Neural progenitor cell (in vitro differentiated cells): Measurements from ENCODE around the gene C17orf50. TPM values are rescaled to one million over a fixed set of nuclear protein-coding genes. Genes with fewer than 3 reads are reported as not detected.

Experiments used
- DNase-seq: peaks from one replicate; pipeline ENCODE4 v3.0.0-alpha.2; 2016; ENCODE audit warnings: low spot score
- H2AFZ ChIP-seq: fragments of 200-600 bp; sonication (generic); replicated peaks from 2 replicates; pipeline ENCODE4 v1.6.1; 2016; ENCODE audit warnings: antibody characterized with exemption
- H3F3A ChIP-seq: fragments of 200-600 bp; sonication (generic); 2 replicates; pipeline ENCODE4 v1.6.1; 2016; ENCODE audit warnings: antibody characterized with exemption, low read depth
- H3K27ac ChIP-seq: fragments of 200-600 bp; sonication (generic); 2 replicates; pipeline ENCODE4 v1.5.1; 2016; ENCODE audit warnings: mild to moderate bottlenecking
- H3K27me3 ChIP-seq: fragments of 200-600 bp; sonication (generic); 2 replicates; pipeline ENCODE4 v1.6.1; 2016; ENCODE audit warnings: mild to moderate bottlenecking, moderate library complexity
- H3K36me3 ChIP-seq: fragments of 200-600 bp; sonication (generic); 2 replicates; pipeline ENCODE4 v1.5.1; 2016
- H3K4me1 ChIP-seq: fragments of 200-600 bp; sonication (generic); 2 replicates; pipeline ENCODE4 v1.6.1; 2016; ENCODE audit warnings: mixed run types
- H3K4me2 ChIP-seq: fragments of 200-600 bp; sonication (generic); 2 replicates; pipeline ENCODE4 v1.6.1; 2016
- H3K4me3 ChIP-seq: fragments of 200-600 bp; sonication (generic); 2 replicates; pipeline ENCODE4 v1.5.1; 2016
- H3K79me2 ChIP-seq: fragments of 200-600 bp; sonication (generic); 2 replicates; pipeline ENCODE4 v1.6.1; 2016; ENCODE audit warnings: low read depth
- H3K9ac ChIP-seq: fragments of 200-600 bp; sonication (generic); 2 replicates; pipeline ENCODE4 v1.6.1; 2016
- H3K9me3 ChIP-seq: fragments of 200-600 bp; sonication (generic); 2 replicates; pipeline ENCODE4 v1.5.1; 2016; ENCODE audit warnings: low read depth
- H4K20me1 ChIP-seq: fragments of 200-600 bp; sonication (generic); 2 replicates; pipeline ENCODE4 v1.6.1; 2016; ENCODE audit warnings: low read depth
- H3K27ac Mint-ChIP-seq: 3 replicates; pipeline ENCODE4 v1.8.0; 2021; ENCODE audit warnings: mixed read lengths
- H3K27me3 Mint-ChIP-seq: 2 replicates; pipeline ENCODE4 v1.8.0; 2022; ENCODE audit warnings: low read depth, mild to moderate bottlenecking, inconsistent platforms, moderate library complexity, mixed read lengths; ENCODE audit not compliant: insufficient read depth
- H3K36me3 Mint-ChIP-seq: 3 replicates; pipeline ENCODE4 v1.8.0; 2021; ENCODE audit warnings: mixed read lengths
- H3K4me1 Mint-ChIP-seq: 3 replicates; pipeline ENCODE4 v1.8.0; 2021; ENCODE audit warnings: mixed read lengths
- H3K4me3 Mint-ChIP-seq: 3 replicates; pipeline ENCODE4 v1.8.0; 2021; ENCODE audit warnings: mild to moderate bottlenecking, moderate library complexity, mixed read lengths
- H3K9me3 Mint-ChIP-seq: 3 replicates; pipeline ENCODE4 v1.8.0; 2020; ENCODE audit warnings: mixed read lengths
- CTCF ChIP-seq: fragments of 200-600 bp; sonication (generic); IDR thresholded peaks from 2 replicates; pipeline ENCODE4 v1.5.1; 2017; ENCODE audit warnings: antibody characterized with exemption, mild to moderate bottlenecking
- EZH2 ChIP-seq: fragments of 200-600 bp; sonication (generic); IDR thresholded peaks from 2 replicates; pipeline ENCODE4 v1.6.1; 2017; ENCODE audit warnings: antibody characterized with exemption, mild to moderate bottlenecking, moderate library complexity
- EZH2phosphoT487 ChIP-seq: fragments of 200-600 bp; sonication (generic); IDR thresholded peaks from 2 replicates; pipeline ENCODE4 v1.6.1; 2017; ENCODE audit warnings: antibody characterized with exemption
- total RNA-seq: library from RNA; depleted of rRNA; stranded (reverse); fragments of >200 nt; gene quantifications from 2 replicates; pipeline ENCODE4 v1.2.3, GENCODE V29; 2015; ENCODE audit warnings: low replicate concordance

C17orf50 gene
- total RNA-seq, 1 donor from 2014 or later = not detected

DNA sequence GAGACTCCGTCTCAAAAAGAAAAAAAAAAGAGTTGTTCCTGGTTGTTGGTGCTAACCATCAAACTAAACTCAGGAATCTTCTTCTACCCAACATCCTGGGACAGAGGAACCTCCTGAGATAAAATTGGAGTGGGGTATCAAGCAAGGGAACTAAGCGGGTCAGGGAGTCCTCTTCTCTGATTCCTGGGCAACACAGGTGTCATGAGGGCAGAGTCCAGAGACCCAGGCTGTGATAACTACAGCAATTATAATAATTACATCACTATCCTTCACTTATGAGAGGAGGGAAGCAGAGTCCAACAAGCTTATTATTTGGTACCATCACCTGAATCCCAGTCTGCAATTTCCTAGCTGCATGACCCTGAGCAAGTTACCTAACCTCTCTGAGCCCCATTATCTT is 8.1 kb downstream of the C17orf50 start:
- H2AFZ ChIP-seq = no peak overlapping the region
- peaks cover 24% of the 10 kb centered on the region for H3F3A ChIP-seq
- H3K9me3 ChIP-seq = no peaks in the 10 kb centered on the region
- DNase-seq = no peak
- Mint-ChIP-seq H3K4me1 (peaks cover 40% of the 10 kb centered on the region), H3K27me3 (peaks cover 5% of the 10 kb centered on the region), H3K9me3 (no peaks in the 10 kb centered on the region), H3K4me3 (no peak overlapping the region), H3K36me3 (no peaks in the 10 kb centered on the region), H3K27ac (no peak overlapping the region)
- H3K4me2 ChIP-seq = no peak overlapping the region
- no peak overlapping the region for H3K9ac ChIP-seq
- H3K4me3 ChIP-seq = no peak overlapping the region
- no peaks in the 10 kb centered on the region for H4K20me1 ChIP-seq
- no peaks in the 10 kb centered on the region for H3K27me3 ChIP-seq
- no peak for TF ChIP-seq CTCF
- no peak for TF ChIP-seq EZH2
- no peak for TF ChIP-seq EZH2phosphoT487
- H3K4me1 ChIP-seq = peaks cover 33% of the 10 kb centered on the region
- H3K79me2 ChIP-seq = no peaks in the 10 kb centered on the region
- no peak overlapping the region for H3K27ac ChIP-seq
- no peaks in the 10 kb centered on the region for H3K36me3 ChIP-seq

GRCh38 chr17:35769895-35770486 is 9.3 kb downstream of the C17orf50 start:
- H3K36me3 ChIP-seq = no peaks in the 10 kb centered on the region
- Mint-ChIP-seq H3K4me3 (no peak overlapping the region), H3K36me3 (no peaks in the 10 kb centered on the region), H3K27me3 (peaks cover 6% of the 10 kb centered on the region), H3K4me1 (peaks cover 43% of the 10 kb centered on the region), H3K27ac (no peak overlapping the region), H3K9me3 (no peaks in the 10 kb centered on the region)
- TF ChIP-seq EZH2phosphoT487 = no peak
- peak; percentile 30 for TF ChIP-seq CTCF
- no peak overlapping the region for H3K9ac ChIP-seq
- no peak overlapping the region for H3K27ac ChIP-seq
- H3K4me2 ChIP-seq = no peak overlapping the region
- no peak overlapping the region for H2AFZ ChIP-seq
- peaks cover 20% of the 10 kb centered on the region for H3F3A ChIP-seq
- H3K27me3 ChIP-seq = no peaks in the 10 kb centered on the region
- no peak overlapping the region for H3K4me3 ChIP-seq
- no peaks in the 10 kb centered on the region for H4K20me1 ChIP-seq
- no peaks in the 10 kb centered on the region for H3K9me3 ChIP-seq
- no peak for DNase-seq
- peaks cover 41% of the 10 kb centered on the region for H3K4me1 ChIP-seq
- H3K79me2 ChIP-seq = no peaks in the 10 kb centered on the region

DNA sequence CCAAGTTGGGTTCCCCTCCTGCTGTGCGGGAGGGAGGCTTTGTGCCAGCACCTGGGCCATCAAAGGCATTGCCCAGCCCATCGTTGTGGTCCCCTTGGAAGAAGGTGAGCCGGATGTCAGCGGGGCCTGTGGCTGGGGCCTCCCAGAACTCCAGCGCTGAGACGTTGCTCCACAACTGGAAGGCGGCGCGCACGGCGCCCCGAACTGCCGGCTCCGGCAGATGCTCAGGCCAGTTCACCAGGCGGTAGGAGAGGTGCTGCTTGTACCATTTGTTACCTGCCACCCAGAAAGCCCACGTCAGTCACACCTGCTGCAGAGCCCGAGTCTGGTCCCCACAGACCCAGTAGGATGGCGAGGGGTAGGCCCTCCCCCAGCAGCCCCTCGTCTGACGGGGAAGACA is 12.4 kb downstream of the C17orf50 start:
- no peaks in the 10 kb centered on the region for H3K9me3 ChIP-seq
- peaks cover 30% of the 10 kb centered on the region for H3K4me1 ChIP-seq
- H3K27me3 ChIP-seq = no peaks in the 10 kb centered on the region
- Mint-ChIP-seq H3K9me3 (no peaks in the 10 kb centered on the region), H3K4me3 (no peak overlapping the region), H3K36me3 (no peaks in the 10 kb centered on the region), H3K27me3 (peaks cover 7% of the 10 kb centered on the region), H3K27ac (no peak overlapping the region), H3K4me1 (peaks cover 28% of the 10 kb centered on the region)
- no peak overlapping the region for H3K9ac ChIP-seq
- no peak overlapping the region for H3K4me2 ChIP-seq
- H3K4me3 ChIP-seq = no peak overlapping the region
- peaks cover 5% of the 10 kb centered on the region for H3F3A ChIP-seq
- no peak for DNase-seq
- H3K36me3 ChIP-seq = no peaks in the 10 kb centered on the region
- H3K27ac ChIP-seq = no peak overlapping the region
- TF ChIP-seq EZH2phosphoT487 = no peak
- no peak for TF ChIP-seq CTCF
- no peak for TF ChIP-seq EZH2
- no peaks in the 10 kb centered on the region for H4K20me1 ChIP-seq
- no peaks in the 10 kb centered on the region for H3K79me2 ChIP-seq
- peak overlapping the region; percentile 86 for H2AFZ ChIP-seq
